Peyer's patch (tissue), 4 donors: ENCODE results near the gene TMEM94. TPM values are rescaled to one million over a fixed set of nuclear protein-coding genes. Genes with fewer than 3 reads are reported as not detected.

Source experiments
- DNase-seq, 3 donors: peaks; one replicate each; pipeline ENCODE4 v3.0.0-alpha.2; 2017 to 2019
- H3K27ac ChIP-seq, 4 donors: fragments of 200-600 bp; sonication (generic); one replicate each; pipeline ENCODE4 v1.5.1; 2016 to 2019
- H3K27me3 ChIP-seq, 2 donors: fragments of 200-600 bp; sonication (generic); one replicate each; pipeline ENCODE4 v1.5.1; 2019
- H3K36me3 ChIP-seq, 3 donors: fragments of 200-600 bp; sonication (generic); one replicate each; pipeline ENCODE4 v1.5.1; 2016 to 2019
- H3K4me1 ChIP-seq, 4 donors: fragments of 200-600 bp; sonication (generic); one replicate each; pipeline ENCODE4 v1.5.1; 2016 to 2019
- H3K4me3 ChIP-seq, 4 donors: fragments of 200-600 bp; sonication (generic); 1 replicate in 3 of 4; 2 replicates in 1 of 4; pipeline ENCODE4 v1.5.1; 2016 to 2019; ENCODE audit warnings: mild to moderate bottlenecking in 1 of 4
- H3K9me3 ChIP-seq, 4 donors: fragments of 200-600 bp; sonication (generic); one replicate each; pipeline ENCODE4 v1.5.1; 2016 to 2019; ENCODE audit warnings: mild to moderate bottlenecking in 1 of 4
- POLR2A ChIP-seq, 2 donors: fragments of 450-650 bp; IDR thresholded peaks; one replicate each; pipeline ENCODE4 v1.5.1; 2017; ENCODE audit warnings: antibody characterized with exemption in 2 of 2, mild to moderate bottlenecking in 2 of 2, moderate library complexity in 2 of 2
- total RNA-seq, 4 donors: library from RNA; depleted of rRNA; stranded (reverse); fragments of >200 nt; gene quantifications; one replicate each; pipeline ENCODE4 v1.1.0, GENCODE V29; 2016
- TF ChIP-seq, protein P1 (sequence below), 6 experiments: fragments of 450-650 bp in 4 of 6; fragments of 200-600 bp in 2 of 6; sonication (generic) in 1 of 6; IDR thresholded peaks; one replicate each; pipeline ENCODE4 v1.5.1; 2017 to 2019; ENCODE audit warnings: antibody characterized with exemption in 6 of 6, mild to moderate bottlenecking in 3 of 6, moderate library complexity in 1 of 6

The TMEM94 gene
- total RNA-seq, 4 donors from 2014 or later: 114 to 340 (median 178) TPM

GRCh38 chr17:75414488-75414887 is 41.9 kb upstream of the TMEM94 start:
- H3K27me3 ChIP-seq: no peaks in the 10 kb centered on the region
- no peak overlapping the region for H3K4me3 ChIP-seq
- no peak overlapping the region for H3K27ac ChIP-seq
- DNase-seq: no peak
- no peaks in the 10 kb centered on the region for H3K36me3 ChIP-seq
- H3K4me1 ChIP-seq: peaks cover 0 to 16% (median 0%) of the 10 kb centered on the region in 4 donors
- TF ChIP-seq, protein P1, sequence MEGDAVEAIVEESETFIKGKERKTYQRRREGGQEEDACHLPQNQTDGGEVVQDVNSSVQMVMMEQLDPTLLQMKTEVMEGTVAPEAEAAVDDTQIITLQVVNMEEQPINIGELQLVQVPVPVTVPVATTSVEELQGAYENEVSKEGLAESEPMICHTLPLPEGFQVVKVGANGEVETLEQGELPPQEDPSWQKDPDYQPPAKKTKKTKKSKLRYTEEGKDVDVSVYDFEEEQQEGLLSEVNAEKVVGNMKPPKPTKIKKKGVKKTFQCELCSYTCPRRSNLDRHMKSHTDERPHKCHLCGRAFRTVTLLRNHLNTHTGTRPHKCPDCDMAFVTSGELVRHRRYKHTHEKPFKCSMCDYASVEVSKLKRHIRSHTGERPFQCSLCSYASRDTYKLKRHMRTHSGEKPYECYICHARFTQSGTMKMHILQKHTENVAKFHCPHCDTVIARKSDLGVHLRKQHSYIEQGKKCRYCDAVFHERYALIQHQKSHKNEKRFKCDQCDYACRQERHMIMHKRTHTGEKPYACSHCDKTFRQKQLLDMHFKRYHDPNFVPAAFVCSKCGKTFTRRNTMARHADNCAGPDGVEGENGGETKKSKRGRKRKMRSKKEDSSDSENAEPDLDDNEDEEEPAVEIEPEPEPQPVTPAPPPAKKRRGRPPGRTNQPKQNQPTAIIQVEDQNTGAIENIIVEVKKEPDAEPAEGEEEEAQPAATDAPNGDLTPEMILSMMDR (IDR thresholded peaks at IDR 0.05): no peak
- no peak for TF ChIP-seq POLR2A (IDR thresholded peaks at IDR 0.05)
- no peaks in the 10 kb centered on the region for H3K9me3 ChIP-seq

DNA sequence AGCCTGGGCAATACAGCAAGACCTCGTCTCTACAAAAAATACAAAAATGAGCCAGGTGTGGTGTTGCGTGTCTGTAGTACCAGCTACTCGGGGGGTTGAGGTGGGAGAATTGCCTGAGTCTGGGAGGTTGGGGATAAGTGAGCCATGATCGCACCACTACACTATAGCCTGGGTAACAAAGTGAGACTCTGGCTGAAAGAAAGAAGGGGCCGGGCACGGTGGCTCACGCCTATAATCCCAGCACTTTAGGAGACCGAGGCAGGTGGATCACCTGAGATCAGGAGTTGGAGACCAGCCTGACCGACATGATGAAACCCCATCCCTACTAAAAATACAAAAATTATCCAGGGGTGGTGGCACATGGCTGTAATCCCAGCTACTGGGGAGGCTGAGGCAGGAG is 40.4 kb upstream of the TMEM94 start:
- TF ChIP-seq POLR2A (IDR thresholded peaks at IDR 0.05): no peak
- TF ChIP-seq, protein P1 (IDR thresholded peaks at IDR 0.05): no peak
- no peaks in the 10 kb centered on the region for H3K27me3 ChIP-seq
- peaks cover 0 to 16% (median 0%) of the 10 kb centered on the region in 4 donors for H3K4me1 ChIP-seq

DNA sequence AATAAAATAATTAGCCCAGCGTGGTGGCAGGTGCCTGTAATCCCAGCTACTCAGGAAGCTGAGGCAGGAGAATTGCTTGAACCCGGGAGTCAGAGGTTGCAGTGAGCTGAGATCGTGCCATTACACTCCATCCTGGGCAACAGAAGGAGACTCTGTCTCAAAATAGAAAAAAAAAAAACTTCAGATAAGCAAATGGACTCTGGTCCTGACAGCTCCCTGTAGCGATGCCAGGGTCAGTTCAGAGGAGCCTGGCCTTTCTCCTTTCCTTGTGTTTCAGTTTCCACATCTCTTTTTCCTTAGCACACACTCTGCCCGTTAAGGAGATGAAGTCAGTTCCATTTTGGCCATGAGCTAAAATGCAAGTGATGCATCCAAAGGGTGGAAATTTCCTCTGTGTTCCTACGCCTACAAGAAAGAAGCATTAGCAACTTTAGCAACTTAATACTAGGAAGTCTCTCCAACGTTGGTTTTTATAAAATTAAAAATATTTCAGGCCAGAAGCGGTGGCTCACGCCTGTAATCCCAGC is 39.3 kb upstream of the TMEM94 start:
- peaks cover 0 to 16% (median 0%) of the 10 kb centered on the region in 4 donors for H3K4me1 ChIP-seq
- H3K36me3 ChIP-seq: no peaks in the 10 kb centered on the region
- no peaks in the 10 kb centered on the region for H3K27me3 ChIP-seq
- H3K27ac ChIP-seq: peak overlapping the region in 2 of 4 donors; percentile 54 to 63
- no peaks in the 10 kb centered on the region for H3K9me3 ChIP-seq
- TF ChIP-seq, protein P1 (IDR thresholded peaks at IDR 0.05): no peak
- TF ChIP-seq POLR2A (IDR thresholded peaks at IDR 0.05): no peak
- DNase-seq: peak in 1 of 3 donors; percentile 60
- no peak overlapping the region for H3K4me3 ChIP-seq

More for the DNA sequence above, 40.4 kb upstream of the TMEM94 start:
- Histone ChIP-seq H3K4me3 (no peak overlapping the region), H3K27ac (no peak overlapping the region), H3K9me3 (no peaks in the 10 kb centered on the region), H3K36me3 (no peaks in the 10 kb centered on the region)
- DNase-seq: no peak

DNA sequence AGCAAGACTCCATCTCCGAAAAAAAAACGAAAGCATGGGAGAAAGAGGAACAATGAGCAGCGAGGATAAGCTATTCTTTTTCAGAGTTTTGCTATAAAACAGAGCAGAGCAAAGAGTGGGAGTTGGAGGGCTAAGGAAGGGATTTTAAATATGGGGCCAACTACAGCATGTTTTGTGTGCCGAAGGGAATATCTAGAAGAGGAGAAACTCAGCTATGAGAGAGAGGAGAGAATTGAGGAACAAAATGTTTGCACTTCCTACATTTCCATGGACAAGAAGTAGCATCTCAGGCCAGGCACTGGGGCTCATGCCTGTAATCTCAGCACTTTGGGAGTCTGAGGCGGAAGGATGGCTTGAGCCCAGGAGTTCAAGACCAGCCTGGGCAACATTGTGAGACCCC is 37.9 kb upstream of the TMEM94 start:
- no peaks in the 10 kb centered on the region for H3K36me3 ChIP-seq
- H3K4me3 ChIP-seq: no peak overlapping the region
- no peak for TF ChIP-seq POLR2A (IDR thresholded peaks at IDR 0.05)
- TF ChIP-seq, protein P1 (IDR thresholded peaks at IDR 0.05): no peak
- H3K9me3 ChIP-seq: no peaks in the 10 kb centered on the region
- H3K4me1 ChIP-seq: peaks cover 0 to 16% (median 0%) of the 10 kb centered on the region in 4 donors
- H3K27ac ChIP-seq: no peak overlapping the region
- no peaks in the 10 kb centered on the region for H3K27me3 ChIP-seq
- no peak for DNase-seq

DNA sequence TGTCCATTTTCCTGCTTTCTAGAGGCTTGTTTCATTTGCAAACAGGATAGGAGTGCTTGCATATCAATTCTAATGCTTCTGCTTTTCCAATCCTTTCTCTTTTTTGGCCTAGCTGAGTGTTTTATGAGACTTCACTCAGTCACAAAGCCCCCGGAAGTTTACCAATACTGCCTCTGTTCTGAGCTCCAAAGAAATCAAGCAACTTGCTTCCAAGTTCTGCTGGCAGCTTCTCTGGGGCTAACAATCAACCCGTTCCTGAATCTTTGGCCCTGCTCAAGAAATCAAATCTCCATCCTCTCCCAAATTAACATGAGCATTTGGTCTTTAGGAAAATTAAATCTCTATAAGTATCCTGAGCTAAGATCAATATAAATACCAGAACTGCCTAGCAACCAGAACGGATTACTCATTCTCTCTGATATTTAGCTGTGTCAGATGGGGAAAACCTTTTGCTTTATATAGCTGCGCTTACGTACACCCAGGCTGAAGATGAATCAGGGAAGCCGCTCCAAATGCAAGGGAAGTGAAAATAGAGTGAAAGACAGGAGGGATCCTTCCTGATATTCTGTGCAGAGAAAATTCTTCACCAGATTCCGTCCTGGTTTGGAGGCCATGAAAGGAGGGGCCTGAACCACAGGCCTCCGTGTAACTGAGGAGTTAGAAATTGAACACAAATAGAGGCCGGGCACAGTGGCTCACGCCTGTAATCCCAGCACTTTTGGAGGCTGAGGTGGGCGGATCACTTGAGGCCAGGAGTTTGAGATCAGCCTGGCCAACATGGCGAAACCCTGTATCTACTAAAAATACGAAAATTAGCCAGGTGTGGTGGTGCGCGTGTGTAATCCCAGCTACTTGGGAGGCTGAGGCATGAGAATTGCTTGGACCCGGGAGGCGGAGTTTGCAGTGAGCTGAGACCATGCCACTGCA is 27.6 kb upstream of the TMEM94 start:
- DNase-seq: no peak
- Histone ChIP-seq H3K27ac (peak overlapping the region in 2 of 4 donors; percentile 25 to 57), H3K9me3 (no peaks in the 10 kb centered on the region), H3K27me3 (no peaks in the 10 kb centered on the region), H3K36me3 (no peaks in the 10 kb centered on the region), H3K4me1 (peaks cover 0 to 13% (median 0%) of the 10 kb centered on the region in 4 donors), H3K4me3 (no peak overlapping the region)
- TF ChIP-seq, protein P1 (IDR thresholded peaks at IDR 0.05): no peak
- no peak for TF ChIP-seq POLR2A (IDR thresholded peaks at IDR 0.05)
